ENCODE data around the gene PTK6. TPM values are rescaled to one million over a fixed set of nuclear protein-coding genes. Genes with fewer than 3 reads are reported as not detected.
"Not testable (repeated sequence)": the region's sequence is repeated elsewhere in the genome, so short reads cannot be mapped to it uniquely, and the experiment has no call there.

PTK6 gene
- total RNA-seq, 1 donor = 0.52 TPM

GRCh38 chr20:63487781-63488241 is 49.4 kb downstream of the PTK6 start:
- Histone ChIP-seq H3K4me1 (ENCODE audit: insufficient read depth, low read length) (no peaks in the 10 kb centered on the region), H3K4me3 (ENCODE audit: low read length) (no peak overlapping the region), H3K27me3 (ENCODE audit: insufficient read depth, low read length) (peaks cover 8% of the 10 kb centered on the region), H3K9me3 (ENCODE audit: low read depth, low read length) (no peaks in the 10 kb centered on the region)

GRCh38 chr20:63487116-63487764 is 49.9 kb downstream of the PTK6 start:
- Histone ChIP-seq H3K4me3 (ENCODE audit: low read length) (no peak overlapping the region), H3K4me1 (ENCODE audit: insufficient read depth, low read length) (no peaks in the 10 kb centered on the region), H3K9me3 (ENCODE audit: low read depth, low read length) (no peaks in the 10 kb centered on the region), H3K27me3 (ENCODE audit: insufficient read depth, low read length) (peaks cover 8% of the 10 kb centered on the region)

- Histone ChIP-seq H3K9me3 (ENCODE audit: low read depth, low read length) (no peaks in the 10 kb centered on the region), H3K4me3 (ENCODE audit: low read length) (no peak overlapping the region), H3K4me1 (ENCODE audit: insufficient read depth, low read length) (no peaks in the 10 kb centered on the region), H3K27me3 (ENCODE audit: insufficient read depth, low read length) (peaks cover 8% of the 10 kb centered on the region)
Observed at GRCh38 chr20:63486300-63486855, 50.8 kb downstream of the PTK6 start.

GRCh38 chr20:63484651-63485403 is 52.3 kb downstream of the PTK6 start:
- Histone ChIP-seq H3K27me3 (ENCODE audit: insufficient read depth, low read length) (peaks cover 8% of the 10 kb centered on the region), H3K4me3 (ENCODE audit: low read length) (no peak overlapping the region), H3K9me3 (ENCODE audit: low read depth, low read length) (no peaks in the 10 kb centered on the region), H3K4me1 (ENCODE audit: insufficient read depth, low read length) (no peaks in the 10 kb centered on the region)

- Histone ChIP-seq H3K9me3 (ENCODE audit: low read depth, low read length) (no peaks in the 10 kb centered on the region), H3K27me3 (ENCODE audit: insufficient read depth, low read length) (peaks cover 8% of the 10 kb centered on the region), H3K4me3 (ENCODE audit: low read length) (no peak overlapping the region), H3K4me1 (ENCODE audit: insufficient read depth, low read length) (no peaks in the 10 kb centered on the region)
Observed at GRCh38 chr20:63484236-63484635, 52.9 kb downstream of the PTK6 start.

GRCh38 chr20:63483834-63484233 is 53.3 kb downstream of the PTK6 start:
- no peaks in the 10 kb centered on the region for H3K9me3 ChIP-seq (ENCODE audit: low read depth, low read length)
- H3K4me3 ChIP-seq (ENCODE audit: low read length) = no peak overlapping the region
- H3K27me3 ChIP-seq (ENCODE audit: insufficient read depth, low read length) = peaks cover 8% of the 10 kb centered on the region
- H3K4me1 ChIP-seq (ENCODE audit: insufficient read depth, low read length) = no peaks in the 10 kb centered on the region

GRCh38 chr20:63482021-63482587 is 55.1 kb downstream of the PTK6 start:
- Histone ChIP-seq H3K9me3 (ENCODE audit: low read depth, low read length) (no peaks in the 10 kb centered on the region), H3K4me1 (ENCODE audit: insufficient read depth, low read length) (no peaks in the 10 kb centered on the region), H3K4me3 (ENCODE audit: low read length) (no peak overlapping the region), H3K27me3 (ENCODE audit: insufficient read depth, low read length) (peaks cover under 1% of the 10 kb centered on the region)

GRCh38 chr20:63481503-63481902 is 55.7 kb downstream of the PTK6 start:
- H3K9me3 ChIP-seq (ENCODE audit: low read depth, low read length) = no peaks in the 10 kb centered on the region
- no peaks in the 10 kb centered on the region for H3K4me1 ChIP-seq (ENCODE audit: insufficient read depth, low read length)
- no peak overlapping the region for H3K4me3 ChIP-seq (ENCODE audit: low read length)
- H3K27me3 ChIP-seq (ENCODE audit: insufficient read depth, low read length) = no peaks in the 10 kb centered on the region

- not testable (repeated sequence) for H3K9me3 ChIP-seq (ENCODE audit: low read depth, low read length); H3K4me3 ChIP-seq (ENCODE audit: low read length); H3K27me3 ChIP-seq (ENCODE audit: insufficient read depth, low read length); H3K4me1 ChIP-seq (ENCODE audit: insufficient read depth, low read length)
Observed at GRCh38 chr20:63479695-63480419, 57.3 kb downstream of the PTK6 start.

GRCh38 chr20:63478346-63479302 is 58.6 kb downstream of the PTK6 start:
- H3K4me3 ChIP-seq (ENCODE audit: low read length) = no peak overlapping the region
- no peaks in the 10 kb centered on the region for H3K9me3 ChIP-seq (ENCODE audit: low read depth, low read length)
- no peaks in the 10 kb centered on the region for H3K4me1 ChIP-seq (ENCODE audit: insufficient read depth, low read length)
- H3K27me3 ChIP-seq (ENCODE audit: insufficient read depth, low read length) = peaks cover 13% of the 10 kb centered on the region

Other genes with a start within 250 kb of the PTK6 start
- gene COL20A1, start 244.2 kb downstream of the PTK6 start, total RNA-seq = not detected
- gene CHRNA4, start 176.0 kb downstream of the PTK6 start, total RNA-seq = not detected
- under 0.01 TPM for gene KCNQ2, start 64.7 kb downstream of the PTK6 start, total RNA-seq
- gene EEF1A2, start 38.3 kb downstream of the PTK6 start, total RNA-seq = 0.73 TPM
- 57.6 TPM for gene PPDPF, start 16.6 kb downstream of the PTK6 start, total RNA-seq
- not detected for gene SRMS, start 10.4 kb upstream of the PTK6 start, total RNA-seq
- gene FNDC11, start 16.8 kb upstream of the PTK6 start, total RNA-seq = 0.84 TPM
- 49.0 TPM for gene HELZ2, start 36.9 kb upstream of the PTK6 start, total RNA-seq
- 27.1 TPM for gene GMEB2, start 89.7 kb upstream of the PTK6 start, total RNA-seq
- gene STMN3, start 116.0 kb upstream of the PTK6 start, total RNA-seq = 14.5 TPM
- gene RTEL1, start 120.9 kb upstream of the PTK6 start, total RNA-seq = 5.7 TPM
- gene TNFRSF6B, start 159.3 kb upstream of the PTK6 start, total RNA-seq = not detected
- 13.5 TPM for gene ARFRP1, start 170.6 kb upstream of the PTK6 start, total RNA-seq
- 14.0 TPM for gene ZGPAT, start 170.7 kb upstream of the PTK6 start, total RNA-seq
- 117 TPM for gene LIME1, start 199.3 kb upstream of the PTK6 start, total RNA-seq
- gene SLC2A4RG, start 202.4 kb upstream of the PTK6 start, total RNA-seq = 17.1 TPM